Stimulated activated CD8-positive, alpha-beta memory T cell treated with anti-CD3 and anti-CD28 coated beads, Interleukin-12 subunit alpha, Interleukin-12 subunit beta, amount 100 ng/mL, for 4 hours (primary cell): ENCODE data around the gene MELK.
"Not testable (repeated sequence)": the region's sequence is repeated elsewhere in the genome, so short reads cannot be mapped to it uniquely, and the experiment has no call there.

ENCODE experiments used
- DNase-seq: peaks from one replicate; pipeline ENCODE4 v3.0.0-alpha.2; 2020; ENCODE audit warnings: low read depth

Gene MELK

GRCh38 chr9:36572515-36573418, at the start of gene MELK:
Gene MELK (plus strand): TSS chr9:36572895. CDS start chr9:36581682, 8,787 bp downstream.
- peak; percentile 79 for DNase-seq

GRCh38 chr9:36530224-36530623, 42.5 kb upstream of the MELK start:
- DNase-seq: no peak

- no peak for DNase-seq
These were observed 40.3 kb upstream of the MELK start for GRCh38 chr9:36532353-36532752.

- not testable (repeated sequence) for DNase-seq
These were observed 39.0 kb upstream of the MELK start for GRCh38 chr9:36533726-36534125.

- no peak for DNase-seq
These were observed 37.6 kb upstream of the MELK start for GRCh38 chr9:36535107-36535506.

- no peak for DNase-seq
These were observed 34.8 kb upstream of the MELK start for GRCh38 chr9:36537861-36538260.

- DNase-seq: no peak
These were observed 30.3 kb upstream of the MELK start for GRCh38 chr9:36542355-36542754.

GRCh38 chr9:36543916-36544315, 28.8 kb upstream of the MELK start:
- no peak for DNase-seq

GRCh38 chr9:36547598-36547997, 25.1 kb upstream of the MELK start:
- DNase-seq: no peak

- no peak for DNase-seq
These were observed 24.2 kb upstream of the MELK start for GRCh38 chr9:36548454-36548853.

- no peak for DNase-seq
These were observed 22.6 kb upstream of the MELK start for GRCh38 chr9:36550135-36550534.

GRCh38 chr9:36550631-36551098, 22.0 kb upstream of the MELK start:
- not testable (repeated sequence) for DNase-seq

- DNase-seq: no peak
These were observed 21.6 kb upstream of the MELK start for GRCh38 chr9:36551129-36551528.

- DNase-seq: no peak
These were observed 20.8 kb upstream of the MELK start for GRCh38 chr9:36551910-36552309.

GRCh38 chr9:36559036-36559695, 13.5 kb upstream of the MELK start:
- no peak for DNase-seq

GRCh38 chr9:36560771-36561170, 11.9 kb upstream of the MELK start:
- no peak for DNase-seq

- DNase-seq: not testable (repeated sequence)
These were observed 9.9 kb upstream of the MELK start for GRCh38 chr9:36562801-36563200.

GRCh38 chr9:36566813-36567221, 5.9 kb upstream of the MELK start:
- no peak for DNase-seq

- DNase-seq: not testable (repeated sequence)
These were observed 4.0 kb upstream of the MELK start for GRCh38 chr9:36568681-36569080.

GRCh38 chr9:36571333-36571732, 1.4 kb upstream of the MELK start:
- DNase-seq: no peak

GRCh38 chr9:36574045-36574444, 1.4 kb downstream of the MELK start:
- DNase-seq: not testable (repeated sequence)

GRCh38 chr9:36575411-36575882, 2.8 kb downstream of the MELK start:
- no peak for DNase-seq

GRCh38 chr9:36576866-36577265, 4.2 kb downstream of the MELK start:
- no peak for DNase-seq
